ENCODE results near the gene LRRC41. TPM values are rescaled to one million over a fixed set of nuclear protein-coding genes. Genes with fewer than 3 reads are reported as not detected.
"Not testable (repeated sequence)": the region's sequence is repeated elsewhere in the genome, so short reads cannot be mapped to it uniquely, and the experiment has no call there.

LRRC41 gene
- total RNA-seq, 1 donor from 2014 or later = 50.8 TPM

- DNase-seq = no peak
These were observed 18.5 kb downstream of the LRRC41 start for GRCh38 chr1:46284597-46285564.

GRCh38 chr1:46284058-46284457 lies 19.4 kb downstream of the LRRC41 start:
- no peak for DNase-seq

- DNase-seq = no peak
These were observed 22.4 kb downstream of the LRRC41 start for GRCh38 chr1:46281021-46281420.

GRCh38 chr1:46280092-46280491 lies 23.3 kb downstream of the LRRC41 start:
- DNase-seq = no peak

- no peak for DNase-seq
These were observed 24.6 kb downstream of the LRRC41 start for GRCh38 chr1:46278807-46279206.

GRCh38 chr1:46277658-46278373 lies 25.6 kb downstream of the LRRC41 start:
- DNase-seq = no peak

GRCh38 chr1:46275030-46275337 lies 28.4 kb downstream of the LRRC41 start:
- no peak for DNase-seq

GRCh38 chr1:46274225-46275029 lies 29.0 kb downstream of the LRRC41 start:
- no peak for DNase-seq

GRCh38 chr1:46268578-46268977 lies 34.8 kb downstream of the LRRC41 start:
- no peak for DNase-seq

GRCh38 chr1:46263146-46263545 lies 40.3 kb downstream of the LRRC41 start:
- DNase-seq = no peak

- no peak for DNase-seq
These were observed 40.9 kb downstream of the LRRC41 start for GRCh38 chr1:46262508-46262907.

GRCh38 chr1:46256523-46256922 lies 46.9 kb downstream of the LRRC41 start:
- DNase-seq = no peak

- DNase-seq = no peak
These were observed 48.7 kb downstream of the LRRC41 start for GRCh38 chr1:46254668-46255067.

- no peak for DNase-seq
These were observed 55.1 kb downstream of the LRRC41 start for GRCh38 chr1:46248122-46248920.

GRCh38 chr1:46247436-46248121 lies 55.8 kb downstream of the LRRC41 start, which contains the start of gene RAD54L:
RAD54L (plus strand) TSS chr1:46247763; CDS start chr1:46248406, 643 bp downstream.
- peak; percentile 98 for DNase-seq

GRCh38 chr1:46246548-46247435 lies 56.6 kb downstream of the LRRC41 start:
- DNase-seq = no peak

- not testable (repeated sequence) for DNase-seq
These were observed 57.3 kb downstream of the LRRC41 start for GRCh38 chr1:46246136-46246535.

GRCh38 chr1:46244656-46245371 lies 58.6 kb downstream of the LRRC41 start:
- DNase-seq = no peak

- DNase-seq = not testable (repeated sequence)
These were observed 59.6 kb downstream of the LRRC41 start for GRCh38 chr1:46243831-46244230.
